Lower lobe of right lung (tissue), 2 donors: ENCODE data around the gene CCDC178. TPM values are rescaled to one million over a fixed set of nuclear protein-coding genes. Genes with fewer than 3 reads are reported as not detected.

Experiments used
- ATAC-seq, 2 donors: fragments of 200-7000 bp; cut with Tn5 transposase; one replicate each; pipeline ENCODE4 v1.9.1; 2020 to 2022; ENCODE audit warnings: mild to moderate bottlenecking in 2 of 2, moderate library complexity in 2 of 2
- DNase-seq: peaks from one replicate; pipeline ENCODE4 v3.0.0-alpha.2; 2020
- H3K27ac ChIP-seq: fragments of 200-600 bp; one replicate; pipeline ENCODE4 v1.8.0; 2022
- H3K27me3 ChIP-seq: fragments of 200-600 bp; one replicate; pipeline ENCODE4 v1.8.0; 2022; ENCODE audit warnings: low read depth
- H3K36me3 ChIP-seq: fragments of 200-600 bp; one replicate; pipeline ENCODE4 v1.8.0; 2022; ENCODE audit warnings: mild to moderate bottlenecking
- H3K4me1 ChIP-seq: fragments of 200-600 bp; one replicate; pipeline ENCODE4 v1.8.0; 2022
- H3K4me3 ChIP-seq: fragments of 200-600 bp; one replicate; pipeline ENCODE4 v1.8.0; 2022; ENCODE audit warnings: mild to moderate bottlenecking
- H3K9me3 ChIP-seq: fragments of 200-600 bp; one replicate; pipeline ENCODE4 v1.8.0; 2022
- CTCF ChIP-seq: fragments of 200-600 bp; IDR thresholded peaks from one replicate; pipeline ENCODE4 v1.8.0; 2022; ENCODE audit warnings: antibody characterized with exemption, mild to moderate bottlenecking
- intact Hi-C: fragments of 100-400 bp; cut with DNase I; formaldehyde crosslinking; loops from one replicate; pipeline ENCODE4 v1.11.0; 2022
- total RNA-seq: library from RNA; stranded (reverse); fragmentation: NEBNext Ultra II Directional; extraction: Animal tissue kit (Norgen Biotek cat#: 25700); gene quantifications from one replicate; pipeline ENCODE4 v1.2.1, GENCODE V29; 2021
- donor health status: DM: no; HTN: yes; CAD: no; lungs with severe emphysema.

CCDC178 gene
- total RNA-seq, 1 donor from 2014 or later: not detected

- no peak for DNase-seq
- Histone ChIP-seq H3K4me3 (no peak overlapping the region), H3K27ac (no peak overlapping the region), H3K36me3 (no peaks in the 10 kb centered on the region), H3K4me1 (no peaks in the 10 kb centered on the region), H3K9me3 (no peaks in the 10 kb centered on the region), H3K27me3 (no peaks in the 10 kb centered on the region)
- TF ChIP-seq CTCF: no peak
- ATAC-seq: no peak
- intact Hi-C loops: no loop called here
Measured at GRCh38 chr18:33195795-33196194, 244.7 kb downstream of the CCDC178 start.

GRCh38 chr18:33194793-33195192 is 245.7 kb downstream of the CCDC178 start:
- H3K27me3 ChIP-seq: no peaks in the 10 kb centered on the region
- intact Hi-C loops: no loop called here
- ATAC-seq (no peak), DNase-seq (no peak)
- no peak overlapping the region for H3K27ac ChIP-seq
- H3K4me3 ChIP-seq: no peak overlapping the region
- TF ChIP-seq CTCF: no peak
- no peaks in the 10 kb centered on the region for H3K36me3 ChIP-seq
- no peaks in the 10 kb centered on the region for H3K4me1 ChIP-seq
- no peaks in the 10 kb centered on the region for H3K9me3 ChIP-seq

GRCh38 chr18:33184958-33185357 is 255.6 kb downstream of the CCDC178 start:
- H3K27me3 ChIP-seq: no peaks in the 10 kb centered on the region
- ATAC-seq (no peak), DNase-seq (no peak)
- no peak for TF ChIP-seq CTCF
- H3K36me3 ChIP-seq: no peaks in the 10 kb centered on the region
- intact Hi-C loops: loop anchor here (10.0 kb wide), 1 partner anchor 60 kb away; no protein-coding TSS in a partner anchor
- no peaks in the 10 kb centered on the region for H3K9me3 ChIP-seq
- no peak overlapping the region for H3K27ac ChIP-seq
- no peaks in the 10 kb centered on the region for H3K4me1 ChIP-seq
- no peak overlapping the region for H3K4me3 ChIP-seq

- Histone ChIP-seq H3K27me3 (no peaks in the 10 kb centered on the region), H3K4me1 (no peaks in the 10 kb centered on the region), H3K4me3 (no peak overlapping the region), H3K27ac (no peak overlapping the region), H3K9me3 (no peaks in the 10 kb centered on the region), H3K36me3 (no peaks in the 10 kb centered on the region)
- no peak for TF ChIP-seq CTCF
- DNase-seq (no peak), ATAC-seq (no peak)
- intact Hi-C loops: loop anchor here (10.0 kb wide), 1 partner anchor 59 kb away; no protein-coding TSS in a partner anchor
Measured at GRCh38 chr18:33184175-33184574, 256.3 kb downstream of the CCDC178 start.

- H3K27me3 ChIP-seq: no peaks in the 10 kb centered on the region
- H3K36me3 ChIP-seq: no peaks in the 10 kb centered on the region
- TF ChIP-seq CTCF: no peak
- H3K4me1 ChIP-seq: no peaks in the 10 kb centered on the region
- H3K27ac ChIP-seq: no peak overlapping the region
- no peak overlapping the region for H3K4me3 ChIP-seq
- intact Hi-C loops: loop anchor here (10.0 kb wide), 1 partner anchor 58 kb away; no protein-coding TSS in a partner anchor
- no peak for ATAC-seq
- DNase-seq: no peak
- no peaks in the 10 kb centered on the region for H3K9me3 ChIP-seq
Measured at GRCh38 chr18:33183136-33183535, 257.4 kb downstream of the CCDC178 start.

GRCh38 chr18:33181016-33181415 is 259.5 kb downstream of the CCDC178 start:
- Histone ChIP-seq H3K27me3 (no peaks in the 10 kb centered on the region), H3K9me3 (no peaks in the 10 kb centered on the region), H3K4me3 (no peak overlapping the region), H3K27ac (no peak overlapping the region), H3K36me3 (no peaks in the 10 kb centered on the region), H3K4me1 (no peaks in the 10 kb centered on the region)
- ATAC-seq (no peak), DNase-seq (no peak)
- intact Hi-C loops: loop anchor here (10.0 kb wide), 1 partner anchor 56 kb away; no protein-coding TSS in a partner anchor
- TF ChIP-seq CTCF: no peak
